HG02759 (cell line): ENCODE results near the gene CEP95.
"Not testable (repeated sequence)": the region's sequence is repeated elsewhere in the genome, so short reads cannot be mapped to it uniquely, and the experiment has no call there.

Experiments used
- ATAC-seq: cut with Tn5 transposase; IDR thresholded peaks from one replicate; pipeline ENCODE4 v1.9.1; 2021; ENCODE audit warnings: mild to moderate bottlenecking, moderate library complexity; ENCODE audit not compliant: unreplicated experiment

The CEP95 gene

GRCh38 chr17:64494121-64494520 is 12.7 kb upstream of the CEP95 start:
- no peak for ATAC-seq

- not testable (repeated sequence) for ATAC-seq
Observed at GRCh38 chr17:64495300-64495699, 11.5 kb upstream of the CEP95 start.

GRCh38 chr17:64496348-64496785 is 10.4 kb upstream of the CEP95 start:
- no peak for ATAC-seq

GRCh38 chr17:64496786-64497564 is 9.8 kb upstream of the CEP95 start, which contains the start of gene POLG2:
POLG2 (minus strand) TSS chr17:64497054; CDS start chr17:64496968, 86 bp downstream.
- peak; percentile 88 for ATAC-seq

GRCh38 chr17:64497565-64498035 is 9.2 kb upstream of the CEP95 start:
- ATAC-seq, result no peak

GRCh38 chr17:64498308-64499203 is 8.2 kb upstream of the CEP95 start:
- ATAC-seq, result no peak

- ATAC-seq, result no peak
Observed at GRCh38 chr17:64499805-64500486, 6.8 kb upstream of the CEP95 start.

GRCh38 chr17:64500487-64500859 is 6.3 kb upstream of the CEP95 start:
- ATAC-seq, result no peak

GRCh38 chr17:64500862-64501765 is 5.7 kb upstream of the CEP95 start:
- ATAC-seq, result no peak

GRCh38 chr17:64502021-64502420 is 4.8 kb upstream of the CEP95 start:
- ATAC-seq, result no peak

- no peak for ATAC-seq
Observed at GRCh38 chr17:64502809-64503208, 4.0 kb upstream of the CEP95 start.

- no peak for ATAC-seq
Observed at GRCh38 chr17:64503341-64503740, 3.4 kb upstream of the CEP95 start.

GRCh38 chr17:64503821-64504768 is 2.7 kb upstream of the CEP95 start:
- no peak for ATAC-seq

GRCh38 chr17:64504769-64505339 is 1.9 kb upstream of the CEP95 start:
- ATAC-seq, result no peak

- ATAC-seq, result no peak
Observed at GRCh38 chr17:64505340-64506200, 1.2 kb upstream of the CEP95 start.

- peak; percentile 62 for ATAC-seq
Observed at GRCh38 chr17:64506201-64506575, 589 bp upstream of the CEP95 start, which contains the start of gene DDX5. DDX5 (minus strand) TSS chr17:64506289; CDS start chr17:64506119, 170 bp downstream.

GRCh38 chr17:64507413-64507782 is 621 bp downstream of the CEP95 start:
- ATAC-seq, result peak; percentile 5

- ATAC-seq, result no peak
Observed at GRCh38 chr17:64508683-64509082, 1.9 kb downstream of the CEP95 start.
